Mucosa of rectum (tissue), 2 donors: ENCODE data around the gene EXOC7.

Source experiments
- H3K27ac ChIP-seq, 2 donors: one replicate each; pipeline ENCODE4 v1.7.0; 2013; ENCODE audit warnings: inconsistent platforms in 2 of 2, low read depth in 2 of 2, low read length in 2 of 2
- H3K27me3 ChIP-seq, 2 donors: one replicate each; pipeline ENCODE4 v1.7.0; 2013; ENCODE audit warnings: low read length in 2 of 2; ENCODE audit not compliant: control insufficient read depth in 2 of 2, insufficient read depth in 2 of 2
- H3K36me3 ChIP-seq, 2 donors: one replicate each; pipeline ENCODE4 v1.7.0; 2013; ENCODE audit warnings: low read length in 2 of 2; ENCODE audit not compliant: control insufficient read depth in 2 of 2, insufficient read depth in 2 of 2
- H3K4me1 ChIP-seq, 2 donors: one replicate each; pipeline ENCODE4 v1.7.0; 2013; ENCODE audit warnings: low read length in 2 of 2, mild to moderate bottlenecking in 1 of 2; ENCODE audit not compliant: control insufficient read depth in 2 of 2, insufficient read depth in 2 of 2
- H3K4me3 ChIP-seq, 2 donors: one replicate each; pipeline ENCODE4 v1.7.0; 2013; ENCODE audit warnings: low read length in 2 of 2
- H3K9ac ChIP-seq, 2 donors: one replicate each; pipeline ENCODE4 v1.7.0; 2013; ENCODE audit warnings: low read length in 2 of 2, low read depth in 1 of 2, mild to moderate bottlenecking in 1 of 2
- H3K9me3 ChIP-seq, 2 donors: one replicate each; pipeline ENCODE4 v1.7.0; 2013; ENCODE audit warnings: low read length in 2 of 2; ENCODE audit not compliant: control insufficient read depth in 2 of 2
- donor health status: healthy.
- donor health status: Normal muscosa, but diverticular disease.

EXOC7 gene

DNA sequence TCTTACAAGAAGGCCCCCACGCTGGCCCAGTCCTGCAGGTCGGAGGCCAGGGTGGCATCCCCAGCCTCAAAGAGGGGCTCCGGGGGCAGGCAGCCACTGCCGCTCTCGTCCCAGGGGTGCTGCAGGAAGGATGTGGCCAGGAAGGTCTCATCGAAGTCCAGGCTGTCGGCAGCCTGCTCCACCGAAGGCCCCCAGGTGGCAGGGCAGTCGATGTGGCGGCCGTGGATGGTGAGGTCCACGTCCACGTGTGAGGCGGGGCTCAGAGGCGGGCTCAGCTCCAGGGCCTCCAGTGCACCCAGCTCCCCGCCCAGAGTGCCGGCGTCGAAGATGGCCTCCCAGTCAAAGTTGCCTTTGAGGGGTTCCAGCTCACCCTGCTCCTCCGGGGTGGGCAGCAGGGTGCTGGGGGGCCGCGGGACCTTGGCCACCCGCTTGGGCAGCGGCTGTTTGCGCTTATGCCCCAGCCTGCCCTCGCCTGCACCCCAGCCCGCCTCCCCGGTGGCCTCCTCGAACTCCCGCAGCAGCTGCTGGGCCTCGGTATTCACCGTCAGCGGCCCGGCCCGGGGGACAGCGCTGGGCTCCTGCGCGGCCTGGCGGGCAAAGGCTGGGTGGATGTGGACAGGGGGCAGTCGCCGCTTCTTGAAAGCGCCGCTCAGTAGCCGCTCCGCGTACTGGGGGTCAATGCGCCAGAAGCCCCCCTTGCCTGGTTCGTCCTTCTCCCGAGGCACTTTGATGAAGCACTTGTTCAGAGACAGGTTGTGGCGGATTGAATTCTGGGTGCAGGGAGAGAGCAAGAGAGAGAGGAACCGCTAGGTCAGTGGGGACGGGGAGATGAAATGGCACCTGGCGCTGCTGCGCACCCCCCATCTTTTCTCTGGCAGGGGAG lies 34.0 kb upstream of the EXOC7 start:
- Histone ChIP-seq H3K36me3 (no peaks in the 10 kb centered on the region), H3K27me3 (peaks cover 10 to 12% of the 10 kb centered on the region in 2 donors), H3K4me3 (no peak overlapping the region), H3K4me1 (peaks cover 17% of the 10 kb centered on the region in 2 donors), H3K9ac (no peak overlapping the region), H3K9me3 (no peaks in the 10 kb centered on the region), H3K27ac (no peak overlapping the region)

DNA sequence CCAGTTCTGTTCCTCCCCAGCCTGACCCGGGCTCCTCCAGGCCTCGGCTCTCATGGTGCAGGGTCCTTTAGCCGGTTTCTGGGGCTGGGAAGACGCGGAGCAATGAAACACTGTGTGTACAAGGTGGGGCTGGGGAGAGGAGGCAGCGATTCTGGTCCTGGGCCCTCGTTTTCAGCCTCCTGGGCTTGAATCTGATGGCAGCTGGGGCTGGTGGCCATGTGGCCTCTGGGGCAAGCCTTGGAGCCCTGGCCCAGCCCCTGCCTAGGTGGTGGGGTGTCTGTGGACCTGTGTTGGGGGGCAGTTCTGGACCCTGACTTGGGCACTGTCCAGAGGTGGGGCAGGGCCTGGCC lies 33.4 kb upstream of the EXOC7 start:
- Histone ChIP-seq H3K27ac (no peak overlapping the region), H3K9ac (no peak overlapping the region), H3K4me1 (peaks cover 17% of the 10 kb centered on the region in 2 donors), H3K4me3 (no peak overlapping the region), H3K27me3 (peaks cover 10 to 12% of the 10 kb centered on the region in 2 donors), H3K36me3 (no peaks in the 10 kb centered on the region), H3K9me3 (no peaks in the 10 kb centered on the region)

DNA sequence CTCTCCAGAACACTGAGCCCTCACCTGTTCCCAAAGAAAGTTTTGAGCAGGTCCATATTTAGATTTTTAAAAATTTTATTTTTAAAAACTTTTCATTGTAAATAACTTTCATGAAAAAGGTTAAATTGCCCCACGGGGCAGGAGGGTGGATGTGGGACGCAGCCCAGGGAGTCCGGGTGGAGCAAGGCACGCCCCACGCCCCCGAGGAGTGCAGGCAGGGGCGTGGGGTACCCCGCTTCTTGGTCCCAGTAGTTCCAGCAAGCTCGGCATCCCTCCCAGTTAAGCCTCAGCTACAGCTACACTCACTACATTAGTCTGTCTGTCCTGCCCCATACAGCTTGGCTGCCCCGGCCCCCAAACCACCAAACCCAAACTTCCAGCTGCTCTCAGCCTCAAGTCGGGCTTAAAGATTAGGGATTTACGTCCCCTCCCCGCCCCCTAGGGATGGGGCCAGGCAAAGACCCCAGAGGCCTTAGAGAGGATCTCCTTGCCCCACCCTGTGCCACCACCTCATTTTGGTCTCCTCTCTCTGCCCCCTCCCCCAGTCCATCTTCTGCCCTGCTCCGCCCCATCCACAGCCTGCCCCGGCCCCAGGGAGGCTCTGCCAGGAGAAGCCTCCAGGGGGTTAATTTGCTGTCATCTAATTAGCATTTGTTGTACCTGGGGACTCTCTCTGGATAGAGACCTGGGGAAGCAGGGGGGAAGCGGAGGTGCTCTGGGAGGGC lies 32.9 kb upstream of the EXOC7 start:
- Histone ChIP-seq H3K27me3 (peaks cover 10 to 12% of the 10 kb centered on the region in 2 donors), H3K9me3 (no peaks in the 10 kb centered on the region), H3K4me1 (peaks cover 13 to 14% of the 10 kb centered on the region in 2 donors), H3K4me3 (no peak overlapping the region), H3K9ac (no peak overlapping the region), H3K36me3 (no peaks in the 10 kb centered on the region), H3K27ac (no peak overlapping the region)

DNA sequence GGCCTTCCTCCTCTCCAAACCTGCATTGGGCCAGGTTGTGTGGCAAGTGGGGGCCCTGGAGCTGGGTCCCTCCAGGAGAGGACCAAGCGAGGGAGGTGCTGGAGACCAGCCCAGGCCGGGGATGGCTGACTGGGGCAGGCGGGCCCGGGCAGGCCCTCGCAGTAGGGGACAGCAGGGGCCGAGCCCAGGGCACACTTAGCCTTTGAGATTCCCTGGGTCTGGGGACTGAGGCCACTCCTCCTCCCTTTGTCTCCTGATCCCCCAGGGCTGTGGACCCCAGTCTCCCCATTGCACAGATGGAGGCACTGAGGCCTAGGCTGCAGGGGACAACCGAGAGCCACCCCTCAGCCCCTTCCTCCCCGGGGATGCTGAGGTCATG lies 32.2 kb upstream of the EXOC7 start:
- Histone ChIP-seq H3K9me3 (no peaks in the 10 kb centered on the region), H3K36me3 (no peaks in the 10 kb centered on the region), H3K27me3 (peaks cover 10 to 12% of the 10 kb centered on the region in 2 donors), H3K9ac (no peak overlapping the region), H3K4me3 (no peak overlapping the region), H3K27ac (no peak overlapping the region), H3K4me1 (peaks cover 10 to 11% of the 10 kb centered on the region in 2 donors)

DNA sequence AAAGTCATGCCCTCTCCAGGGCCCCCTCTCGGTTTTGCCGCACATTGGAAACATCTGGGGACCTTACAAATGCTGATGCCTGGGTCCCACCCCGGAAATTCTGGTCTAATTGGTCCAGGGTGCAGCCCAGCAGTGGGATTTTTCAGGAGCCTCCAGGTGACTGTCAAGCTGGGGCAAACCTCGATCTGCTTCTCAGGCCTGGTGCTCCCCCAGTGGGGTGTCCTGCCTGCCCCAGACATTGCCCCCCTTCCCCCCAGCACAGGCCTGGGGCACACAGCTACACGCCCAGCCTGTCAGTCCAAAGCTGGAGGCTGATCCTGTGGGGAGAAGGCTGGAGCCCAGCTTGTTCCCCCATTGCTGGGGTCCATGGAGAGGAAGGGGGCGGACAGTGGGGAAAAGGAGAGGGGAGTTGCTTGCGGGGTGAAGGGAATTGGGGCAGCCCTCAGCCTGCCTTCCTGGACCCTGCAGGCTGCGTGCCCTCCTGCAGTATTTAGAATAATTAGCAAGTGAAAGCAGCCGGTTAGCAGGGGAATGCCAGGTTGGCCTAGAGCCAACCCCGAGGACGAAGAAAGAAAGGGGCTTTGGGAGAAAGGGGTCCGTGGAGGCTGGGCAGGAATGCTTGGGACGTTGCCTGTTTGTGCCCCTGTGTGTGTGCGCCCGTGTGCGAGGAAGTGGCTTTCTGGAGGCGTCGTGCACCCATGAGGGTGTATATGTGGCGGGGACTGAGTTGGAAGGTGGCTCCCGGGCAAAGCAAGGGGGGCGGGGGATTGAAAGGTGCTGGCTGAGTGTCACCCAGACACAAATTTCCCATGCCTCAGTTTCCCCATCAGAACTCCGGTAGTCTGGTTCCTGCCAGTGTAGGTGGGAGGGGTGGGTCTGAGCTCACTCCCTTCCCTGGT lies 31.6 kb upstream of the EXOC7 start:
- H3K27ac ChIP-seq = no peak overlapping the region
- no peak overlapping the region for H3K9ac ChIP-seq
- no peak overlapping the region for H3K4me3 ChIP-seq
- H3K27me3 ChIP-seq = peaks cover 9 to 10% of the 10 kb centered on the region in 2 donors
- H3K4me1 ChIP-seq = peaks cover 5 to 10% of the 10 kb centered on the region in 2 donors
- H3K9me3 ChIP-seq = no peaks in the 10 kb centered on the region
- no peaks in the 10 kb centered on the region for H3K36me3 ChIP-seq

DNA sequence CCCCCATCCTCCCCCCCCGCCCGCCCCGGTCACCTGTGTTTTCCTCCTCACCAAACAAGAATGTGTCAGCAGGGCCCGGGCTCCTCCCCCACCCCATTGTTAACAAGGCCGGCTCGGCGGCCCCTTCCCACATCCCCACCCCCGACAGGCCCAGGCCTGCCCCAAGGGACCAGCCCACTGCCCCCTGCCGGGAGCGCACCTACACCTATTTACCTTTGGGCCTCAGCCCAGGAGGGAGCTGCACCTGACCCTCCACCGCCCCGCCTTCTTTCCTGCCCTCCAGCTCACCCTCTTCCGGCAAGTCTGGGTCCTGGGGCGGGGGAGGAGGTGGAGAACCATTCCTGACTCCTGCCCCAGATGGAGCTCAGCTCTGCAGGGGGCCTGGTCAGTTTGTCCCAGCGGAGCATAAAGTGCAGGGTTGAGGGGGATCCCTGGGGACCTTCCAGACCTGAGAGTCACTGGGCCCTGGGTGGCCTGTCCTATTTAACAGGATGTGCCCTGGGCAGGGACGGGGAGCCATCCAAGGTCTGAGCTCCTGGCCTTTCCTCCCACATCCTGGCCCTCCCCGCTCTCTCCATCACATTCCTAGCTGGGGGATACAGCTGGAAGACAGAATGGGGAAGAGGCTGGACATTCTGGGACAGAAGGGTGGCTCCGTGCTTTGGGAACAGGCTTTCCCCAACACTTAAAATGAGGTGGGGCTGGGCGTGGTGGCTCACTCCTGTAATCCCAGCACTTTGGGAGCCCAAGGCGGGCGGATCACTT lies 29.2 kb upstream of the EXOC7 start:
- Histone ChIP-seq H3K4me3 (no peak overlapping the region), H3K4me1 (peaks cover 0 to 5% of the 10 kb centered on the region in 2 donors), H3K27ac (no peak overlapping the region), H3K27me3 (no peaks in the 10 kb centered on the region), H3K9ac (no peak overlapping the region), H3K36me3 (no peaks in the 10 kb centered on the region), H3K9me3 (no peaks in the 10 kb centered on the region)

DNA sequence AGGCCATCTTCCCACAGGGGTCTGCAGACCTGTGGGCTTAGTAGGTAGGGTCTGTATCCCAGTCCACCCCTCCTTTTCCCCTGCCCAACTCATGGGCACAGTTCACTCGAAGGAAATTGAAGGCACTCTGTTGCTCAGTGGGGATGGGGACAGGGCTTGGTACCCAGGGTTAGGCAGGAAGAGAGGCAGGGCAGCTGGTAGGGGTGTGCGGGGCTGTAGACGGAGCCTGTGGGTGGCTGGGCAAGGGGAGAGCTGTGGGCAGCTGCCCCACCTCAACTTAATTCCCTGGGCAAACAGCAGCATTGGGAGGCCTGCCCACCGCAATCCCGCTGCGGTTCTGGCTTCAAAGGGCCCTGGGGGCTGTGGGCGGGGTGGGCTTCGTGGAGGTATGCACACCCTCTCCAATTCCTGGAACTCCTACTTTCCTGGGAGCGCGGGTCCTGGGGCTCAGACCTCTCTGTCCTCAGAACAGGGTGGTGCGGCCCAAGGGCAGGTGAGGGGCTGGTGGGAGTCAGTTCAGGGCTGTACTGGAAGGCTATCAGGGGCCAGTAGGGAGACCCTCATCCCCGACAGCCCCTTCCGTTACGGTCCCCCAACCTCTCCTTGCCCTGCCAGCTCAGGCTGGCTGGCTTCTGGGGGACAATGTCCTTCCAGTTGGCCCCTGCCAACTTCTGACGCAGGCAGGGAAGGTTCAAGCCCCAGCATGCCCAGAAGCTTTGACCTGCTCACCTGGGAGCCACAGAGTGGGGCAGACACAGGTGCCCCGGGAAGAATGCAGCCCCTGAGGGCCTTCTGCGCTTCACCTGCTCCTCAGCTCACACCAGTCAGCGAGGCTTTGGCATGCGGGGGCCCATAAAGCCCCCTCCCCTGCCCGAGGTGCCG lies 28.3 kb upstream of the EXOC7 start:
- H3K36me3 ChIP-seq = no peaks in the 10 kb centered on the region
- no peaks in the 10 kb centered on the region for H3K27me3 ChIP-seq
- no peaks in the 10 kb centered on the region for H3K9me3 ChIP-seq
- no peak overlapping the region for H3K27ac ChIP-seq
- H3K9ac ChIP-seq = no peak overlapping the region
- H3K4me3 ChIP-seq = no peak overlapping the region
- peaks cover 0 to 5% of the 10 kb centered on the region in 2 donors for H3K4me1 ChIP-seq

DNA sequence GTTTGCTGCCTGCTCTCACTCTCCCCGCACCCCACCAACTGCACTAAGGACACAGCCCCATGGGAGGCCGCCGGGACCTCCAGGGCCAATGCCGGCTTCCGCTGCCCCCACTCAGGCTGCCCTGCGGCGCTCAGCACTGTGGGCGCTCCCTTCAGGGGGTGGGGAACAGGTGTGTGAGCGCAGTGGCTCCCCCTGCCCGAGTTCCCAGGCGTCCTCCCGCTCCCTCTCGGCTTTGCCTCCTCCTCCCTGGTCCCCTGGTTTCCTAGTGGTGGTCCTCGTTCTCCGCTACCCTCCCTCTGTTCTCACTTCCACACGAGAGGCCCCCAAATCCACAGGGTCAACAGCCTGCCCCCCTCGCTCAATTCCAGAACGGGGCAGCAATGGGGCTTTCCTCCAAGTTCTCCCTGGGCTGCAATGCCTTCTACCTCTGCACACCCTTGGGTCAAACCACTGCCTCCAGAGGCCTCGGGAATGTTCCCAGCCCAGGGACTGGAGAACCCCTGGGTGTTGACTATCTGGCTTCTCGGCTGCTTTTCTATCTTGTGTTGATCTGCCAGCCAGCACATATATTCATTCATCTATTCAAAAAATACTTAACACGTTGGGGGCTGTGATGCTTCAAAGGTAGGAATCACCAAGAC lies 27.6 kb upstream of the EXOC7 start:
- Histone ChIP-seq H3K27ac (no peak overlapping the region), H3K4me1 (peaks cover 0 to 5% of the 10 kb centered on the region in 2 donors), H3K36me3 (no peaks in the 10 kb centered on the region), H3K9me3 (no peaks in the 10 kb centered on the region), H3K9ac (no peak overlapping the region), H3K4me3 (no peak overlapping the region), H3K27me3 (no peaks in the 10 kb centered on the region)
